Ovary (tissue), 3 donors: Measurements from ENCODE around the gene DLX3.

ENCODE experiments used
- CTCF ChIP-seq, 3 donors: fragments of 450-650 bp in 2 of 3; fragments of 200-600 bp in 1 of 3; IDR thresholded peaks; one replicate each; pipeline versions ENCODE4 v1.5.1 to v1.8.0; 2016 to 2022; ENCODE audit warnings: antibody characterized with exemption in 3 of 3, mild to moderate bottlenecking in 1 of 3
- EP300 ChIP-seq: sonication (generic); formaldehyde crosslinking; IDR thresholded peaks from one replicate; pipeline ENCODE4 v1.6.1; 2017; ENCODE audit warnings: antibody characterized with exemption
- POLR2A ChIP-seq: fragments of 450-650 bp; IDR thresholded peaks from one replicate; pipeline ENCODE4 v1.6.1; 2017; ENCODE audit warnings: antibody characterized with exemption, mild to moderate bottlenecking, moderate library complexity
- donor health status: DM: no; HTN: no; CAD: no.

- TF ChIP-seq POLR2A (no peak), CTCF (IDR thresholded peaks at IDR 0.05) (no peak), EP300 (no peak)
These were observed 8.4 kb downstream of the DLX3 start for GRCh38 chr17:49986396-49987289.
